Stimulated activated CD8-positive, alpha-beta memory T cell treated with anti-CD3 and anti-CD28 coated beads, Interleukin-12 subunit alpha, Interleukin-12 subunit beta, amount 100 ng/mL, for 24 hours (primary cell): ENCODE data around the gene HNRNPU.

Experiments used
- DNase-seq: peaks from one replicate; pipeline ENCODE4 v3.0.0-alpha.2; 2020; ENCODE audit errors: extremely low read depth

Gene HNRNPU

GRCh38 chr1:244802556-244803239 lies 61.6 kb downstream of the HNRNPU start:
- no peak for DNase-seq

GRCh38 chr1:244802041-244802440 lies 62.3 kb downstream of the HNRNPU start:
- no peak for DNase-seq

- peak; percentile 15 for DNase-seq
Observed at GRCh38 chr1:244801246-244801645, 63.1 kb downstream of the HNRNPU start.

DNA sequence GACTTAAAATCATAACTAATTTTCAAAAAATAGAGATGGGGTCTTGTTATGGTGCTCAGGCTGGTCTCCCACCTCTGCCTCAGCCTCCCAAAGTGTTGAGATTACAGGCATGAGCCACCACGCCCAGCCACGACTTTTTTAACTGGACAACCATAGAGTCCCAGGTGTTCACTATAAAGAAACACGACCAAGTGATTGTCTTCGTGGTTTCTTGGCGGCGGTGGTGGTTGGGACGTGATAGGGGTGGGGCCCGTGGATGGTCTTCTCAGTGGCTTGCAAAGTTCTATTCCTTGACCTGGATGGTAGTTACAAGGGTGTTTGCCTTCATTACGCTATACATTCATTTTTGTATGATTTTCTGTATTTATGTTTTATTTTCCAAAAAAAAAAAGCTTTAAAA lies 63.5 kb downstream of the HNRNPU start:
- no peak for DNase-seq
